HG02588 (cell line): Measurements from ENCODE around the gene MGAT5B.
"Not testable (repeated sequence)": the region's sequence is repeated elsewhere in the genome, so short reads cannot be mapped to it uniquely, and the experiment has no call there.

Experiments used
- ATAC-seq: cut with Tn5 transposase; IDR thresholded peaks from one replicate; pipeline ENCODE4 v1.9.1; 2021; ENCODE audit warnings: mild to moderate bottlenecking, moderate library complexity; ENCODE audit not compliant: unreplicated experiment

MGAT5B gene

GRCh38 chr17:76868176-76868668, at the start of gene MGAT5B:
Gene MGAT5B (plus strand): TSS chr17:76868404. CDS start chr17:76869030, 626 bp downstream.
- no peak for ATAC-seq

GRCh38 chr17:76820039-76820438, 48.2 kb upstream of the MGAT5B start:
- no peak for ATAC-seq

GRCh38 chr17:76820561-76820960, 47.6 kb upstream of the MGAT5B start:
- ATAC-seq: no peak

GRCh38 chr17:76822184-76822778, 45.9 kb upstream of the MGAT5B start:
- no peak for ATAC-seq

GRCh38 chr17:76824093-76824492, 44.1 kb upstream of the MGAT5B start:
- ATAC-seq: no peak

GRCh38 chr17:76826330-76827068, 41.7 kb upstream of the MGAT5B start:
- ATAC-seq: no peak

GRCh38 chr17:76827736-76828135, 40.5 kb upstream of the MGAT5B start:
- ATAC-seq: no peak

GRCh38 chr17:76830987-76831715, 37.1 kb upstream of the MGAT5B start:
- no peak for ATAC-seq

- no peak for ATAC-seq
Measured at GRCh38 chr17:76833034-76833644, 35.1 kb upstream of the MGAT5B start.

GRCh38 chr17:76833747-76834146, 34.5 kb upstream of the MGAT5B start:
- ATAC-seq: no peak

- ATAC-seq: no peak
Measured at GRCh38 chr17:76834870-76835269, 33.3 kb upstream of the MGAT5B start.

GRCh38 chr17:76840443-76840767, 27.8 kb upstream of the MGAT5B start:
- no peak for ATAC-seq

- no peak for ATAC-seq
Measured at GRCh38 chr17:76840884-76841775, 27.1 kb upstream of the MGAT5B start.

GRCh38 chr17:76841776-76842405, 26.3 kb upstream of the MGAT5B start:
- ATAC-seq: no peak

GRCh38 chr17:76843068-76843467, 25.1 kb upstream of the MGAT5B start:
- ATAC-seq: not testable (repeated sequence)

GRCh38 chr17:76843703-76844484, 24.3 kb upstream of the MGAT5B start:
- ATAC-seq: no peak

- ATAC-seq: no peak
Measured at GRCh38 chr17:76844485-76844829, 23.7 kb upstream of the MGAT5B start.

GRCh38 chr17:76844846-76845245, 23.4 kb upstream of the MGAT5B start:
- no peak for ATAC-seq

GRCh38 chr17:76845541-76846017, 22.6 kb upstream of the MGAT5B start:
- ATAC-seq: no peak
